ENCODE measurements around the gene ABCB10. TPM values are rescaled to one million over a fixed set of nuclear protein-coding genes. Genes with fewer than 3 reads are reported as not detected.

Gene ABCB10
- total RNA-seq, 2 donors from 2014 or later = 14.6 to 18.1 TPM

DNA sequence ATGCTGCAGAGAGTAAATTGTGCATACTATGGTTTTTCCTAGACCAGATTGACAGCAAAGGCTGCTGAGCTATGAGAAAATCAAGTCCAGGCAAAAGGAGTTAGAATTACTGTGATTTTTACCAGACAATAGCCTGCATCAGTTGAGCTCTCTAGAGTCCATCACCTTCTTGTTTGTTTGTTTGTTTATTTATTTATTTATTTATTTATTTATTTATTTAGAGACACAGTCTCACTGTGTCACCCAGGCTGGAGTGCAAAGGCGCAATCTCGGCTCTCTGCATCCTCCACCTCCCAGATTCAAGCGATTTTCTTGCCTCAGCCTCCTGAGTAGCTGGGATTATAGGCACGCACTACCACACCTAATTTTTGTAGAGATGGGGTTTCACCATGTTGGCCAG lies 24.2 kb upstream of the ABCB10 start:
- Histone ChIP-seq H3K27me3 (ENCODE audit: control insufficient read depth, insufficient read depth, low read length, poor library complexity, severe bottlenecking) (no peaks in the 10 kb centered on the region), H3K4me1 (ENCODE audit: control insufficient read depth, insufficient read depth, low read length) (no peaks in the 10 kb centered on the region), H3K9me3 (ENCODE audit: control insufficient read depth, low read length) (no peaks in the 10 kb centered on the region), H3K27ac (ENCODE audit: low read depth, low read length) (no peak overlapping the region), H3K4me3 (ENCODE audit: low read length) (no peak overlapping the region), H3K36me3 (ENCODE audit: control insufficient read depth, insufficient read depth, low read length) (no peaks in the 10 kb centered on the region), H3K9ac (ENCODE audit: extremely low read depth, low read length, poor library complexity, severe bottlenecking) (no peak overlapping the region)
- TF ChIP-seq, protein P1, sequence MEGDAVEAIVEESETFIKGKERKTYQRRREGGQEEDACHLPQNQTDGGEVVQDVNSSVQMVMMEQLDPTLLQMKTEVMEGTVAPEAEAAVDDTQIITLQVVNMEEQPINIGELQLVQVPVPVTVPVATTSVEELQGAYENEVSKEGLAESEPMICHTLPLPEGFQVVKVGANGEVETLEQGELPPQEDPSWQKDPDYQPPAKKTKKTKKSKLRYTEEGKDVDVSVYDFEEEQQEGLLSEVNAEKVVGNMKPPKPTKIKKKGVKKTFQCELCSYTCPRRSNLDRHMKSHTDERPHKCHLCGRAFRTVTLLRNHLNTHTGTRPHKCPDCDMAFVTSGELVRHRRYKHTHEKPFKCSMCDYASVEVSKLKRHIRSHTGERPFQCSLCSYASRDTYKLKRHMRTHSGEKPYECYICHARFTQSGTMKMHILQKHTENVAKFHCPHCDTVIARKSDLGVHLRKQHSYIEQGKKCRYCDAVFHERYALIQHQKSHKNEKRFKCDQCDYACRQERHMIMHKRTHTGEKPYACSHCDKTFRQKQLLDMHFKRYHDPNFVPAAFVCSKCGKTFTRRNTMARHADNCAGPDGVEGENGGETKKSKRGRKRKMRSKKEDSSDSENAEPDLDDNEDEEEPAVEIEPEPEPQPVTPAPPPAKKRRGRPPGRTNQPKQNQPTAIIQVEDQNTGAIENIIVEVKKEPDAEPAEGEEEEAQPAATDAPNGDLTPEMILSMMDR (conservative IDR thresholded peaks at IDR 0.05) = no peak
- H3K27ac Mint-ChIP-seq = no peak overlapping the region
- H3K4me3 Mint-ChIP-seq = no peak overlapping the region
- H3K36me3 Mint-ChIP-seq (ENCODE audit: low read depth) = no peaks in the 10 kb centered on the region
- no peaks in the 10 kb centered on the region for H3K9me3 Mint-ChIP-seq
- no peaks in the 10 kb centered on the region for H3K27me3 Mint-ChIP-seq (ENCODE audit: insufficient read depth)
- peaks cover 9% of the 10 kb centered on the region for H3K4me1 Mint-ChIP-seq
- WGBS, 2 experiments (ENCODE audit: insufficient coverage in 1 of 2, insufficient read length in 1 of 2) = 98% methylated on average over 4 of the region's 4 CpGs
- DNase-seq = no peak

GRCh38 chr1:229582011-229582694 lies 23.6 kb upstream of the ABCB10 start:
- no peak overlapping the region for H3K4me3 Mint-ChIP-seq
- Histone ChIP-seq H3K36me3 (ENCODE audit: control insufficient read depth, insufficient read depth, low read length) (no peaks in the 10 kb centered on the region), H3K9ac (ENCODE audit: extremely low read depth, low read length, poor library complexity, severe bottlenecking) (no peak overlapping the region), H3K4me3 (ENCODE audit: low read length) (no peak overlapping the region), H3K27me3 (ENCODE audit: control insufficient read depth, insufficient read depth, low read length, poor library complexity, severe bottlenecking) (no peaks in the 10 kb centered on the region), H3K27ac (ENCODE audit: low read depth, low read length) (no peak overlapping the region), H3K9me3 (ENCODE audit: control insufficient read depth, low read length) (no peaks in the 10 kb centered on the region), H3K4me1 (ENCODE audit: control insufficient read depth, insufficient read depth, low read length) (no peaks in the 10 kb centered on the region)
- no peak for DNase-seq
- H3K4me1 Mint-ChIP-seq = peaks cover 9% of the 10 kb centered on the region
- peak overlapping the region; percentile 30 for H3K27ac Mint-ChIP-seq
- H3K36me3 Mint-ChIP-seq (ENCODE audit: low read depth) = no peaks in the 10 kb centered on the region
- H3K9me3 Mint-ChIP-seq = no peaks in the 10 kb centered on the region
- 91 to 97% methylated on average over 6 to 11 of the region's 11 CpGs for WGBS, 2 experiments (ENCODE audit: insufficient coverage in 1 of 2, insufficient read length in 1 of 2)
- TF ChIP-seq, protein P1 (conservative IDR thresholded peaks at IDR 0.05) = no peak
- H3K27me3 Mint-ChIP-seq (ENCODE audit: insufficient read depth) = no peaks in the 10 kb centered on the region

- TF ChIP-seq, protein P1 (conservative IDR thresholded peaks at IDR 0.05) = no peak
- Histone ChIP-seq H3K27ac (ENCODE audit: low read depth, low read length) (no peak overlapping the region), H3K27me3 (ENCODE audit: control insufficient read depth, insufficient read depth, low read length, poor library complexity, severe bottlenecking) (no peaks in the 10 kb centered on the region), H3K9ac (ENCODE audit: extremely low read depth, low read length, poor library complexity, severe bottlenecking) (no peak overlapping the region), H3K4me3 (ENCODE audit: low read length) (no peak overlapping the region), H3K4me1 (ENCODE audit: control insufficient read depth, insufficient read depth, low read length) (no peaks in the 10 kb centered on the region), H3K9me3 (ENCODE audit: control insufficient read depth, low read length) (no peaks in the 10 kb centered on the region), H3K36me3 (ENCODE audit: control insufficient read depth, insufficient read depth, low read length) (no peaks in the 10 kb centered on the region)
- Mint-ChIP-seq H3K36me3 (ENCODE audit: low read depth) (no peaks in the 10 kb centered on the region), H3K27ac (no peak overlapping the region), H3K4me3 (no peak overlapping the region), H3K9me3 (no peaks in the 10 kb centered on the region), H3K4me1 (peaks cover 9% of the 10 kb centered on the region), H3K27me3 (ENCODE audit: insufficient read depth) (no peaks in the 10 kb centered on the region)
- WGBS, 2 experiments (ENCODE audit: insufficient coverage in 1 of 2, insufficient read length in 1 of 2) = 95 to 100% methylated on average over 2 to 3 of the region's 3 CpGs
- no peak for DNase-seq
These were observed 23.0 kb upstream of the ABCB10 start for GRCh38 chr1:229581485-229581884.
